Chondrocyte (in vitro differentiated cells): ENCODE data around the gene RNH1. TPM values are rescaled to one million over a fixed set of nuclear protein-coding genes. Genes with fewer than 3 reads are reported as not detected.

ENCODE experiments used
- DNase-seq: peaks from one replicate; pipeline ENCODE4 v3.0.0; 2021; ENCODE audit warnings: mixed read lengths, low spot score
- H3K27ac Mint-ChIP-seq: one replicate; pipeline ENCODE4 v1.8.0; 2021; ENCODE audit warnings: mild to moderate bottlenecking, moderate library complexity, mixed read lengths; ENCODE audit not compliant: unreplicated experiment
- H3K27me3 Mint-ChIP-seq: 2 replicates; pipeline ENCODE4 v1.8.0; 2021; ENCODE audit warnings: low read depth, mixed read lengths
- H3K36me3 Mint-ChIP-seq: 2 replicates; pipeline ENCODE4 v1.8.0; 2021; ENCODE audit warnings: low read depth, mixed read lengths
- H3K4me1 Mint-ChIP-seq: 2 replicates; pipeline ENCODE4 v1.8.0; 2021; ENCODE audit warnings: low read depth, mild to moderate bottlenecking, mixed read lengths
- H3K4me3 Mint-ChIP-seq: one replicate; pipeline ENCODE4 v1.8.0; 2021; ENCODE audit warnings: mild to moderate bottlenecking, moderate library complexity, mixed read lengths; ENCODE audit not compliant: unreplicated experiment
- H3K9me3 Mint-ChIP-seq: 2 replicates; pipeline ENCODE4 v1.8.0; 2021; ENCODE audit warnings: low read depth, mixed read lengths
- CTCF ChIP-seq: fragments of 200-600 bp; sonication (generic); IDR thresholded peaks from 2 replicates; pipeline ENCODE4 v1.5.0; 2021; ENCODE audit warnings: antibody characterized with exemption, mild to moderate bottlenecking, moderate library complexity
- total RNA-seq: library from RNA; stranded (reverse); gene quantifications from 3 replicates; pipeline ENCODE4 v1.2.1, GENCODE V29; 2021

RNH1 gene
- total RNA-seq, 1 donor from 2014 or later, result 166 TPM

GRCh38 chr11:550021-550745, 43.1 kb upstream of the RNH1 start:
- TF ChIP-seq CTCF, result no peak
- Mint-ChIP-seq H3K36me3 (peaks cover 3% of the 10 kb centered on the region), H3K27me3 (no peaks in the 10 kb centered on the region), H3K9me3 (no peaks in the 10 kb centered on the region), H3K4me3 (no peak overlapping the region), H3K4me1 (no peaks in the 10 kb centered on the region), H3K27ac (no peak overlapping the region)
- no peak for DNase-seq

DNA sequence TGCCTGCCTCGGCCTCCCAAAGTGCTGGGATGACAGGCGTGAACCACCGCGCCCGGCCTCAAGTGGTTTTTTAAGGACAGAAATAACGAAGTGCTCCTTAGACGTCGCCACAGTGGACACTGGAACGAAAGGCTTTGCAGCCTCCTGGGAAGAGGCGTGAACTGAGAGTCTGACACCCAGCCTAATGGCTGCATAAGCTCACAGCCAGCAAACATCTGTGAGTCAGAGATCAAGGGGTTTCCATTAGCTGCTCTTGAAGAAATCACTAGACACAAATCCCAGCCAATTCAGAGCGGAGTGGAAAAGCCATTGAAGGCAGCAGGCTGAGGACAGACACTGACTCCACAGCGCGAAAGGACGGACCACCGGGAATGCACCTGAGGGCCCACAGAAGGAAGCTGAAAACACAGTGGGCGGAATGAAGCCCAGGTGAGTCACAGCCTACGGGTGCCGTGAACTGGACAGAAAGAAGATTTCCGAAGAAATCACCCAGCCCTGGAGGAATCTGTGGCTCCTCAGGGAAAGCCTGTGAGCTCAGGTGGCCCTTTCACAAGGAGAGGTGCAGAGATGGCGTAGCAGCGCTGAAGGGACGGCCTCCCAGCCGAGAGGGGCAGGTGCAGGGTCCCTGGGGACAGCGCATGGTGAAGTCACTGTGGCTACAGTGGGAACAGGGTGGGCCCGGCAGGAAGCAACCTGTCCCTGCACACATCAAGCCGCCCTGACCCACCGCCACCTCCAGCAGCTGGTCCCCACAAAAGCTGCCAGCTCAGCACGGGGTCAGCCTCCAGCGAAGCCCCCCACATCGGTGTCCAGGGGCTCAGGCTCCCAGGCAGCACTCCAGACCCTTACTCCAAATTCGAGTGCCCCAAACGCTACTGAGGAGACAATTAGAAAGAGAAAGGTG, 41.9 kb upstream of the RNH1 start:
- no peak overlapping the region for H3K27ac Mint-ChIP-seq
- no peak overlapping the region for H3K4me3 Mint-ChIP-seq
- TF ChIP-seq CTCF, result no peak
- H3K4me1 Mint-ChIP-seq, result no peaks in the 10 kb centered on the region
- no peak for DNase-seq
- H3K27me3 Mint-ChIP-seq, result no peaks in the 10 kb centered on the region
- peaks cover 3% of the 10 kb centered on the region for H3K36me3 Mint-ChIP-seq
- H3K9me3 Mint-ChIP-seq, result no peaks in the 10 kb centered on the region

GRCh38 chr11:545171-545570, 38.1 kb upstream of the RNH1 start:
- Mint-ChIP-seq H3K4me1 (no peaks in the 10 kb centered on the region), H3K36me3 (peaks cover 1% of the 10 kb centered on the region), H3K27ac (no peak overlapping the region), H3K27me3 (no peaks in the 10 kb centered on the region), H3K9me3 (no peaks in the 10 kb centered on the region), H3K4me3 (no peak overlapping the region)
- no peak for DNase-seq
- TF ChIP-seq CTCF, result no peak

- no peaks in the 10 kb centered on the region for H3K27me3 Mint-ChIP-seq
- H3K27ac Mint-ChIP-seq, result no peak overlapping the region
- DNase-seq, result no peak
- no peak for TF ChIP-seq CTCF
- no peak overlapping the region for H3K4me3 Mint-ChIP-seq
- peaks cover 1% of the 10 kb centered on the region for H3K36me3 Mint-ChIP-seq
- no peaks in the 10 kb centered on the region for H3K4me1 Mint-ChIP-seq
- H3K9me3 Mint-ChIP-seq, result no peaks in the 10 kb centered on the region
Measured at GRCh38 chr11:544817-545166, 37.8 kb upstream of the RNH1 start.

DNA sequence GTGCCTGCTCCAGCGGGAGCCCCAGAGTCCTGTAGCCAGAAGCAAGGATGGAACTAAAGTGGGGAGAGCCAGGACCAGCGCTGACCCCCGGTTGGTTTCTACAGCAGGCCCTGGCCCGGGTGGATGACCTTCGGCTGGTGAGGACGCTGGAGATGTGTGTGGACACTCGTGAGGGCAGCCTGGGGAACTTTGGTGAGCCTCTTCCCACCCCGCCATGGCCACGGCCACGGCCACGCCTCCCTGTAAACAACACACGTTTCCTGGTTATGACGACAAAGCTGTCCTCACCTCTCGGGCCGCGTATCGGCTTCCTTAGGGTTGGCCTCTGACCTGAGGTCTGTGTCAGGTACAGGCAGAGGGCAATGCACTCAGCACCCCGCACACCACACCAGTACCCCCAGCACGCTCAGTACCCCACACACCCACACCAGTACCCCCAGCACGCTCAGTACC, 34.4 kb upstream of the RNH1 start:
- no peaks in the 10 kb centered on the region for H3K27me3 Mint-ChIP-seq
- no peak for TF ChIP-seq CTCF
- no peak overlapping the region for H3K27ac Mint-ChIP-seq
- no peaks in the 10 kb centered on the region for H3K9me3 Mint-ChIP-seq
- H3K4me1 Mint-ChIP-seq, result peaks cover under 1% of the 10 kb centered on the region
- H3K36me3 Mint-ChIP-seq, result peaks cover 1% of the 10 kb centered on the region
- DNase-seq, result no peak
- no peak overlapping the region for H3K4me3 Mint-ChIP-seq
